Measurements from ENCODE around the gene CAMTA1. TPM values are rescaled to one million over a fixed set of nuclear protein-coding genes. Genes with fewer than 3 reads are reported as not detected.

Gene CAMTA1
- total and polyA plus RNA-seq, 4 donors, result 18.0 to 93.5 (median 35.8) TPM

DNA sequence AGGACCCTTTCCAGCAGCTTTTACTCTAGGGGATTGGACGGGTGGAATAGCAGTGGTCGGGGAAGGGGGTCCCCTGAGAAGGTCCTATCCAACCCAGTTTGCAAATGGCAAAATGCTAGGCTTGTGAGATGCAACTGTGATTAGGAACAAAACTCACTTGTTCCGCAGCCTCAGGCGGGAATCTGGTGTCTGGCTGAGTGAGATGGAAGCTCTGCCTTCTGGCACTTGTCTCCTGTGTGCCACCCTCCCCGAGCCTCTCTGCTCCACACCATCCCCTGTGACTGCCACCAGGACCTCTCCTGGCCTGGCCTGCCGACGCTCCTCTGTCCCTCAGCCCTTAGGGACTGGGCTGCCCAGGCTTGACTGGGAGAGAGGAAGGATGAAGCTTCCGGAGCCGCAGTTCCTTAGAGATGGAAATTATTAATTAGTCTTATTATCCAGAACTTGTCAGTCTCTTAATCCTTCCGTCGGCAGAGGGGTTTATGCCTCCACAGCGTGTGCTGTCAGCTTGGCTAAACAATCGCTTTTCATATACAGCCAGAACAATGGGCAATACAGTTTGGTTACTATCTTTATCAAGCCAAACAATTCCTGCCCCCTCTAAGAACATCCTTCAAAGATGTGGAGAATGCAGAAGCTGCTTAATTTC lies 693.0 kb downstream of the CAMTA1 start (continued):
- TF ChIP-seq, protein P1, sequence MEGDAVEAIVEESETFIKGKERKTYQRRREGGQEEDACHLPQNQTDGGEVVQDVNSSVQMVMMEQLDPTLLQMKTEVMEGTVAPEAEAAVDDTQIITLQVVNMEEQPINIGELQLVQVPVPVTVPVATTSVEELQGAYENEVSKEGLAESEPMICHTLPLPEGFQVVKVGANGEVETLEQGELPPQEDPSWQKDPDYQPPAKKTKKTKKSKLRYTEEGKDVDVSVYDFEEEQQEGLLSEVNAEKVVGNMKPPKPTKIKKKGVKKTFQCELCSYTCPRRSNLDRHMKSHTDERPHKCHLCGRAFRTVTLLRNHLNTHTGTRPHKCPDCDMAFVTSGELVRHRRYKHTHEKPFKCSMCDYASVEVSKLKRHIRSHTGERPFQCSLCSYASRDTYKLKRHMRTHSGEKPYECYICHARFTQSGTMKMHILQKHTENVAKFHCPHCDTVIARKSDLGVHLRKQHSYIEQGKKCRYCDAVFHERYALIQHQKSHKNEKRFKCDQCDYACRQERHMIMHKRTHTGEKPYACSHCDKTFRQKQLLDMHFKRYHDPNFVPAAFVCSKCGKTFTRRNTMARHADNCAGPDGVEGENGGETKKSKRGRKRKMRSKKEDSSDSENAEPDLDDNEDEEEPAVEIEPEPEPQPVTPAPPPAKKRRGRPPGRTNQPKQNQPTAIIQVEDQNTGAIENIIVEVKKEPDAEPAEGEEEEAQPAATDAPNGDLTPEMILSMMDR (IDR thresholded peaks at IDR 0.05; ENCODE audit: low read depth, low read length, missing input control), result no peak
- no peak for TF ChIP-seq EGR1 (IDR thresholded peaks at IDR 0.05; ENCODE audit: low read depth in 2 of 2)
- TF ChIP-seq RAD21 (IDR thresholded peaks at IDR 0.05), result no peak
- TF ChIP-seq FOXA2 (IDR thresholded peaks at IDR 0.05), result no peak
- TF ChIP-seq GABPA (IDR thresholded peaks at IDR 0.05 in 1 of 2, conservative IDR thresholded peaks at IDR 0.05 in 1 of 2), result no peak
- no peak for TF ChIP-seq MAX (IDR thresholded peaks at IDR 0.05)

DNA sequence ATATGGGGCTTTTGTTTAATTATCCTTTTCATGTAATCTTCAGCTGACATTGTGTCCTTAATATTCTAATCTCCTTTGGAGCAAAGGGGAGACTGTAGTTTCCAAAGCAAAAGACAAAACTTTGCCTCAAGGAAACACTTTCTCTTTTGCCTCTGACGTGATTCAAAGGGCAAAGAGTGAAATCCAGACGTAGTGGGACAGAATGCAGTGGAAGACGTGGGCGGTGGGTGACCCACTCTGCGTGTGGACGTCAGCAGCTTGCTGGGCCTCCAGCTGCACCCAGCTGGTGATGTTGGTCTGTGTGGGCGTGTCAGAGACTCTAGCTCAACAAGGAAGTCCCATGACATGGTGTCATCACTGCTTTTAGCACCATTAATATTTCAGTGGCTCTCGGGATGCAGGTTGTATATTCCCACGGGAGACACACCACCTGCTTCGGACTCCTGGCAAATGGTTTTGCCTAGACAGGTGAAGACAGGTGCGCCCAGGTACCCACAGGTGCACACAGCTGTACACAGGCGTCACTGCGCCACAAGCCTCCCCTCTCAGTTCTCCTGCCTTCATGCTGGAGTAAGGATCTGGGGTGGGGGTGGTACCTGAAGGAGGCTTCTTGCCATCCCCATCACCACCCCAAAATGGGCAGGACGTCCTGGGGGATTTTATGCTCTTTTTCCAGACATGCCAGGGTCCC lies 693.7 kb downstream of the CAMTA1 start:
- H3K4me1 ChIP-seq (ENCODE audit: control insufficient read depth in 4 of 4, insufficient read depth in 4 of 4, low read length in 3 of 4), result no peaks in the 10 kb centered on the region
- no peaks in the 10 kb centered on the region for H3K36me3 ChIP-seq (ENCODE audit: control insufficient read depth in 4 of 4, insufficient read depth in 3 of 4, low read depth in 1 of 4, low read length in 3 of 4)
- H3K9ac ChIP-seq (ENCODE audit: low read depth in 1 of 2, low read length in 2 of 2), result no peak overlapping the region
- no peak for DNase-seq (ENCODE audit: low spot score)
- H3K27ac ChIP-seq (ENCODE audit: low read depth in 1 of 2, low read length in 2 of 2), result peak overlapping the region; percentile 25 to 64
- H3K9me3 ChIP-seq (ENCODE audit: control insufficient read depth in 4 of 4, low read length in 3 of 4), result no peaks in the 10 kb centered on the region
- no peak overlapping the region for H3K4me3 ChIP-seq (ENCODE audit: low read depth in 1 of 3, low read length in 3 of 3)
- H3K27me3 ChIP-seq (ENCODE audit: control insufficient read depth in 4 of 4, insufficient read depth in 4 of 4, low read length in 3 of 4), result no peaks in the 10 kb centered on the region
- no peak for TF ChIP-seq TAF1 (conservative IDR thresholded peaks at IDR 0.05)
- no peak for TF ChIP-seq JUND (IDR thresholded peaks at IDR 0.05)
- TF ChIP-seq SP1 (IDR thresholded peaks at IDR 0.05), result peak; percentile 14
- no peak for TF ChIP-seq FOXA2 (IDR thresholded peaks at IDR 0.05)
- peak; percentile 62 for TF ChIP-seq NR2F2 (IDR thresholded peaks at IDR 0.05)
- TF ChIP-seq, protein P2, sequence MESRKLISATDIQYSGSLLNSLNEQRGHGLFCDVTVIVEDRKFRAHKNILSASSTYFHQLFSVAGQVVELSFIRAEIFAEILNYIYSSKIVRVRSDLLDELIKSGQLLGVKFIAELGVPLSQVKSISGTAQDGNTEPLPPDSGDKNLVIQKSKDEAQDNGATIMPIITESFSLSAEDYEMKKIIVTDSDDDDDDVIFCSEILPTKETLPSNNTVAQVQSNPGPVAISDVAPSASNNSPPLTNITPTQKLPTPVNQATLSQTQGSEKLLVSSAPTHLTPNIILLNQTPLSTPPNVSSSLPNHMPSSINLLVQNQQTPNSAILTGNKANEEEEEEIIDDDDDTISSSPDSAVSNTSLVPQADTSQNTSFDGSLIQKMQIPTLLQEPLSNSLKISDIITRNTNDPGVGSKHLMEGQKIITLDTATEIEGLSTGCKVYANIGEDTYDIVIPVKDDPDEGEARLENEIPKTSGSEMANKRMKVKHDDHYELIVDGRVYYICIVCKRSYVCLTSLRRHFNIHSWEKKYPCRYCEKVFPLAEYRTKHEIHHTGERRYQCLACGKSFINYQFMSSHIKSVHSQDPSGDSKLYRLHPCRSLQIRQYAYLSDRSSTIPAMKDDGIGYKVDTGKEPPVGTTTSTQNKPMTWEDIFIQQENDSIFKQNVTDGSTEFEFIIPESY (IDR thresholded peaks at IDR 0.05), result no peak
- WGBS, result 50% methylated on average over 14 of the region's 14 CpGs

- Histone ChIP-seq H3K27ac (ENCODE audit: low read depth in 1 of 2, low read length in 2 of 2) (peak overlapping the region; percentile 25 to 37), H3K9me3 (ENCODE audit: control insufficient read depth in 4 of 4, low read length in 3 of 4) (no peaks in the 10 kb centered on the region), H3K27me3 (ENCODE audit: control insufficient read depth in 4 of 4, insufficient read depth in 4 of 4, low read length in 3 of 4) (no peaks in the 10 kb centered on the region), H3K4me1 (ENCODE audit: control insufficient read depth in 4 of 4, insufficient read depth in 4 of 4, low read length in 3 of 4) (no peaks in the 10 kb centered on the region), H3K9ac (ENCODE audit: low read depth in 1 of 2, low read length in 2 of 2) (no peak overlapping the region), H3K4me3 (ENCODE audit: low read depth in 1 of 3, low read length in 3 of 3) (no peak overlapping the region), H3K36me3 (ENCODE audit: control insufficient read depth in 4 of 4, insufficient read depth in 3 of 4, low read depth in 1 of 4, low read length in 3 of 4) (no peaks in the 10 kb centered on the region)
- DNase-seq (ENCODE audit: low spot score), result no peak
- no peak for TF ChIP-seq FOXA1 (IDR thresholded peaks at IDR 0.05)
- TF ChIP-seq, protein P3, sequence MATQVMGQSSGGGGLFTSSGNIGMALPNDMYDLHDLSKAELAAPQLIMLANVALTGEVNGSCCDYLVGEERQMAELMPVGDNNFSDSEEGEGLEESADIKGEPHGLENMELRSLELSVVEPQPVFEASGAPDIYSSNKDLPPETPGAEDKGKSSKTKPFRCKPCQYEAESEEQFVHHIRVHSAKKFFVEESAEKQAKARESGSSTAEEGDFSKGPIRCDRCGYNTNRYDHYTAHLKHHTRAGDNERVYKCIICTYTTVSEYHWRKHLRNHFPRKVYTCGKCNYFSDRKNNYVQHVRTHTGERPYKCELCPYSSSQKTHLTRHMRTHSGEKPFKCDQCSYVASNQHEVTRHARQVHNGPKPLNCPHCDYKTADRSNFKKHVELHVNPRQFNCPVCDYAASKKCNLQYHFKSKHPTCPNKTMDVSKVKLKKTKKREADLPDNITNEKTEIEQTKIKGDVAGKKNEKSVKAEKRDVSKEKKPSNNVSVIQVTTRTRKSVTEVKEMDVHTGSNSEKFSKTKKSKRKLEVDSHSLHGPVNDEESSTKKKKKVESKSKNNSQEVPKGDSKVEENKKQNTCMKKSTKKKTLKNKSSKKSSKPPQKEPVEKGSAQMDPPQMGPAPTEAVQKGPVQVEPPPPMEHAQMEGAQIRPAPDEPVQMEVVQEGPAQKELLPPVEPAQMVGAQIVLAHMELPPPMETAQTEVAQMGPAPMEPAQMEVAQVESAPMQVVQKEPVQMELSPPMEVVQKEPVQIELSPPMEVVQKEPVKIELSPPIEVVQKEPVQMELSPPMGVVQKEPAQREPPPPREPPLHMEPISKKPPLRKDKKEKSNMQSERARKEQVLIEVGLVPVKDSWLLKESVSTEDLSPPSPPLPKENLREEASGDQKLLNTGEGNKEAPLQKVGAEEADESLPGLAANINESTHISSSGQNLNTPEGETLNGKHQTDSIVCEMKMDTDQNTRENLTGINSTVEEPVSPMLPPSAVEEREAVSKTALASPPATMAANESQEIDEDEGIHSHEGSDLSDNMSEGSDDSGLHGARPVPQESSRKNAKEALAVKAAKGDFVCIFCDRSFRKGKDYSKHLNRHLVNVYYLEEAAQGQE (IDR thresholded peaks at IDR 0.05), result no peak
- TF ChIP-seq, protein P1 (IDR thresholded peaks at IDR 0.05; ENCODE audit: low read depth, low read length, missing input control), result no peak
- TF ChIP-seq HNF4G (IDR thresholded peaks at IDR 0.05), result no peak
- no peak for TF ChIP-seq JUND (IDR thresholded peaks at IDR 0.05)
- no peak for TF ChIP-seq YY1 (IDR thresholded peaks at IDR 0.05)
- no peak for TF ChIP-seq RXRA (IDR thresholded peaks at IDR 0.05)
- TF ChIP-seq, protein P2 (IDR thresholded peaks at IDR 0.05), result no peak
- 88% methylated on average over 3 of the region's 3 CpGs for WGBS
Observed at GRCh38 chr1:7479571-7479970, 694.3 kb downstream of the CAMTA1 start.

Data from liver (tissue), 9 donors.